GM21423 (cell line): ENCODE data around the gene BCL11B.

Source experiments
- ATAC-seq: cut with Tn5 transposase; IDR thresholded peaks from one replicate; pipeline ENCODE4 v1.9.1; 2021; ENCODE audit warnings: mild to moderate bottlenecking, moderate library complexity; ENCODE audit not compliant: unreplicated experiment

Gene BCL11B

DNA sequence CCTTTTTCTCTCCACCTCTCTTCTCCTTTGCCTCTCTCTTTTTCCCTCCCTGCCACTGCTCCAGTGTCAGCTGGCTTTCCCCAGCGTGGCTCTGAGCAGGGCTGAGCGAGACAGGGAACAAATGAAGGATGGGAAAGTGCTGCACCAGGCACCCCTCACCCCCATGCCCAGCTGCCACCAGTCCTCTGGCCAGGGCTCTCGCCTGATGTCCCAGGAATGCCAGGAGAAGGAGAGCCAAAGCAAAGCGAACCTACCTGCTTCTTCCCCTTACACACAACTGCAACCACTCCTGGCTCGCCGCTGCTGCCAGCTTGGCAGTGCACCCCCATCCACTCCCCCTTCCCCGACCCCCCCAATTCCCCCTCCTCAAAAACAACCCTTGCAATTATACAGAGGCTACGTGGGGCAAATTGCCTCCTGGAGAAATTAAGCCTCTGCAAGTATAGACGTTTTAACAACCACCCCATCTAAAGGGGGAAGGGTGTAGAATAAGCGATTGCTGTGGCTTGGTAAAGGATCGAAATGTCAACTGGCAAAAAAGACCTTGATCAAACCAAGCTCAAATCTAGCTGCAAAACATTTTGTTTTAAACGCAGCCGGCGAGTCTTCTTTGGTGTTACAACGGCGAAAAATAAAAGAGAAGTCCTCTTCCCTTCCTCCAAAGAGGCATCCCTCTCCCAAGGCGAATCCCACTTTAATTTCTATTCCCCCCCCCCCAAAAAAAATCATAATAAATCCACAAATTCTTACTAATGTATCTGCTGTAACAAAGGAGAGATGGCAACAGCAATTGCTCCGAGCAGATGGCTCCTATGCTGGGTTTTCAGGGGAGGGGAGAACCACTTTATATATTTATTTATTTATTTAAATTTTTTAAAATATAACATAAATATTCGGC lies 2.9 kb downstream of the BCL11B start:
- ATAC-seq: no peak

DNA sequence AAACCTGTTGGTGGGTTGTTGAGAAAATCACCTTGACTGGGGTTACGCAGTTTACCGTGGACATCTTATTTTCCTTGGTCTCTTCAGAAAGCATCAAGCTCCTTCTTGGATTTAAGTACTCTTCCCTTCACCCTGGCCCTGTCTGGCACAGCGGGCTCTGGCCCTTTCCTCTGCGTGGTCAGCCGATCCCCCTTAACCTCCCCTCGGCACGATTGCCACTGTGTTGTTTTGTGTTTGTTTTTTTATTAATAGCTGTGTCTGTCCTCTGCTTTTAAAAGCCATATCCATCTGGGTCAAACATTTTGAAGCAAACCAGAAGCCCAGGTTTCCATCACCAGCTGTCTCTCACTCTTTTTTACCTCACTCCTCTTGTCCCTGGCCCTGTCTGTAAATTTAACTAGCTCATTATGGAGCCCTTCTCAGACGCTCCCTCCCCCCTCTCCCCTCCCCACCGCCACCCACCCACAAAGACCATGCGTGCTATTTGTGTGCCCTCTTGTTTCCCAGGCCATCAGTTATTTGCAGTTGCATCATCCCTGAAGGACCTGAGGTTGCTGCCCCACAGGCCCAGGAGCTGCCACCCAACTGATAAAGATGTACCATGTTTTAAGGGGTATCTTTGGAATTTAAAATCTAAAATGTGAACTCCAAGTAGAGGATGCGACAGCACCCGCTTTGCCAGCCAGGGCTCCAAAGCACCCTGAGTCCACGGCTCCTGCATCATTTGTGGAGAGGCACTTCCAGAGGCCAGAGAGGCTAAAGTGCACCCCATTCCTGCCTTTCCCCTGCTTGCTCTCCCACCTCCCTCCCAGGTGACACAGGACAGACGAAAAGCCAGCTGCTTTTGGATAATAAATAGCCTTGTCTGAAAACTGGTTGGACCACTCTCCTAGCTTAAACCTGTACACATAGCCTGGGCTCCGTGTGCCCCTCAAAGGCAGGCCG lies 3.9 kb downstream of the BCL11B start:
- ATAC-seq: no peak

DNA sequence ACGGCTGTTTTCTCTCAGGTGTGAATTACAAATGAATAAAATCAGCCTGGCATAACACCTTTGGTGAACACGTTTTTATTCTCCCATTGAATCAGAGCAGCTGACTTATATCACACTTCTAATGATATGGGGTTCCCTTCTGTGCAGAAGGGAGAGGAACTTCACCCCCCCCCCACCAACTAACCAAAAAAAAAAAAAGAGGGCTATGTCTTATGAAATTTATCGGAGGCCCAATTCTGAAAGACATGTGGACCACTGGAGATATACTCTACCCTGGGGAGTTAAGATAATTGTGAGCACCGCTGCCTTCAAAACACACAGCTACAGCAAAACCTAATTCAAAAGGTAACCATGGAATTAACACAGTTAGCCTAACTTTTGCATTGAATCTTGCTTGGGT lies 4.6 kb downstream of the BCL11B start:
- no peak for ATAC-seq

DNA sequence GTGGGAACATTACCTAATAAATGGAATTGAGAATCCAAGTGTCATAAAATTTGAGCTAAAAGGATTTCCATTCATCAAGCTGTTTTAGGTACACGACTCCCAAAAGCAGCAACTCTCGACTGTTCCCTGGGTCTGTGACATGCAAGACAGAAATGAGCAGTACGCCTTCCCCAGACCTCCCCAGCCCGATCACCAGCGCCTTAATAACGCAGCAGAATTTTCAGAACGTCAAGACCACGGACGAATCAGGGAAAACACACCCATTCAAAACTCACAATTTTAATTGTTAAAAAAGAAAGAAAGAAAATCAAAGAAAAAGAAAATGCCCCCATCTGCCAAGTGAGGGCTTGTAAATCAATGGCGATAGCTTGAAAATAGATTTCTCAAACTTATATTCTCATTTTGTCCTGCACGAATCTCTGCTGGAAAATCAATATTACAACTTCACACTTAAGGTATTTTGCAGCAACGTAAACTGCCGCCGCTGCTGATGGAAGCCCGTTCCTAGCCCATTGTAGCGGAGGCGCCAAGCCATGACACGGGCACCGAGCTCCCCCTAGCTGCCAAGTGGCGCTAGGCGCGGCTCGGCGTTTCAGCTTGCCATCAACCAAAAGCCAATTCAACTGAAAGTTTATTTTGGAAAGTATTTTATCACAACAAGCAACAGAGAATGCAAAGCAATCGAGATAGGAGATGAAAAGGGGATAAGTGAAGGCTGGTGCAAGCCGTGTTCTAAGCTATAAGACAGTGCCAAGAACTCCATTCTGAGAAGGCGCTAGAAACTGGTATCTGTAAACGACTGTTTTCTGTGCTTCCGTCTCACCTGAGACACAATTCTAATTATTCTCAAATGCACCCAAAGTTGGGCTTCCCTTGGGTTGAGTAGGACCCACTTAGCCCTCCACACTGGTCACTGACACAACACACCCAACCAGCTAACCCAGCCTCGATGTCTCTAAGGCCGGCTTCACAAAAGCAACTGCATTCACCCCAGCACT lies 5.5 kb downstream of the BCL11B start:
- ATAC-seq: no peak

DNA sequence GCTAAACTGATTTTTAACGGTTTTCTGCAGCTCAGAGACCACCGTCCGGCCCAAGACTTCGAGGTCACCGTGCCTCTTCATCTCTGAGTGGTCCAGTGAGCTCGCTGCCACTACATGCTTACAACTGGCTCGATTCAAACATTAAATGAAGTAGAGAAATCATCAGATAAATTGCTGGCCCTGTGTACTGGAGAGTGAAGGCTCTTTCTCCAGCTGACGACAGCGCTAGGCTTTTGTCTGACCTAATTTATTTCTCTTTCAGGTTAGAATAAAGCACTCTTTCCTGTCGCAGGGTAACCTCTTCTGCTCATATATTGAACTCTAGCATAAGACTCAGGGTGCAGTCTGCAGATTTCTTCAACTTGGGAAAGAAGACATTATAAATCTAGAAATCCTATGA lies 6.4 kb downstream of the BCL11B start:
- ATAC-seq: no peak

DNA sequence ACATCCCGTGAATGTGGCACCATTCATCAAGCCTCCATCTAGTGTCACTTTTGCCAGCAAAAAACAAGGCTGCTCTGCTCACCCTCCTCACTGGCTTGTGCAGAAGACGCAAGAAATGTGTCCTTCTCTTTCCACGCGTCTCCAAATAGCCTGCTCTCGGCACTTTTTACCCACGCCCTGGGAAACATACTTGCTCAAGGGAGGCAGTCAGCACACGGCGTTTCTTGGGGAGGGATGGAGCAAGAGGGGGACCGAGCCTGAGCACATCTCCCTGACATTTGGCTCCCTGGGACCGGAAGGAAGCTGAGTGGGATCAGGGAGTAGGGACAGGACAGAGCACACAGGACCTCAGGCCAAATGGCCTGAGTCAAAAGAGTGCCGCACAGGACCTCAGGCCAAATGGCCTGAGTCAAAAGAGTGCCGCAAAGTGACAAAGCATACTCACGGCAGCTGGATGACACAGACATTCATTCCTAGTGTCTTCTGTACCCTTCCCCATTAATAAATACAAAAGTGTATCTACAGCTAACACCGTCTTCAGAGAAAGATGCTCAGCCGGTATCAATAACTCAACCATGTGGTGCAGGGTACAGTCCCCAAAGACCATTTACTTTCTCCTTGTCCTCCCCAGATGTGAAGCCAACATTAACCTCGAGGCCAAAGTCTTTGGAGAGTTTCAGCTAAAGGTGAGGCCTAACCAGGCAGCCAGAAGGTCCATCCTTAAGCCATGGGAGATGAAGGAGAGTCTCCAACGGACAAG lies 7.1 kb downstream of the BCL11B start:
- ATAC-seq: no peak

DNA sequence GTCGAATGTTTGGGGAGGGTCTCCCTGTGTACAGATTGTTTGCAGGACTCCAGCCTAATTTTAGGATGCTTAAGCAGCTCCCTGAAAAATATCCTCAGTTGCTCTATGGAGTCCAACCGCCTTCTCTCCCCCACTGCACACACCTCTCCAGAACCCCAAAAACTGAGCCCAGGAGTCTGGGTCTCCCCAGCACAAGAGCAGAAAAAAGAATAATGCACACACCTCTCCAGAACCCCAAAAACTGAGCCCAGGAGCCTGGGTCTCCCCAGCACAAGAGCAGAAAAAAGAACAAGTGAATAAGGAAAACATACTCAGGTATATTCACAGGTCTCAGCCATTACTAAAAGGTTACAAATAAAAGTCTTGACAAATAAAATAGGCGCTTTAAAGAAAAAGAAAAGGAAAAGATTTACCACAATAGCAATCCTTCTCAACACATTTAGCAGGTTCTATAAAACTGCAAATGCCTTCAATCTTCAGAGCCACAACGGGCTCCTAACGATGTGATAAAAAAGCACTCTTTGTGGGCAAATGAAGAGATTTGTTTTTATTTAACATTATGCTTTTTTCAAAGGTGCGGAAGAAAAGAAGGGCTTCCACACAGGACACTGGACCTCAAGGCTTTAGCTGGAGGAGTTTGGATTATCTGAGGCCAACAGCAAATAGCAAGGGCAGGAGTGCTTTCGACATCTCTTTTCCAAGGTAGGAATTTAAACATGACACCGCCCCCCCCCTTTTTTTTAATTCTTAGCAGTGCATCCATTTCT lies 8.2 kb downstream of the BCL11B start:
- ATAC-seq: no peak

DNA sequence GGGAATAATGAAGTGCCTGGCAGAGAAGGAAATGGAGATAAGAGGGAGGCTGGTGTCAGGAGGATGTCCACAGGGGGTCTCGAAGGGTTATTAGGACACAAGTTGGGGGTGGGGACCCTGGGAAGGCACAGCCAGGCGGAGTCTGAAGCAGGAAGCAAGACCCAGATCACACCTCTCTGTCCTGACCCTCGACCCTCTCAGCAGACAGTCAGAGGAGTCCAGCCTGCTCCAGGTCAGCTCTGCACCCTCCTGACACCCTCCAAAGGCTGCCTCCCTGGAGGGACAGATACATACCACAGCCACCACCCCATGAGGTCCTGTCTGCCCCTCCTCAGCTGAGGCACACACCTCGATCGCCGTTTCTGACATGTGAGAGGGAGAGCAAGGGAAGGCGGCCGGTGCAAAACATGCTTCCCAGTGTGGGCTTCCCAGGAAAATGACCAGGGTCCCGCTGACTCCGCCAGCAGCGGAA lies 9.0 kb downstream of the BCL11B start:
- no peak for ATAC-seq

DNA sequence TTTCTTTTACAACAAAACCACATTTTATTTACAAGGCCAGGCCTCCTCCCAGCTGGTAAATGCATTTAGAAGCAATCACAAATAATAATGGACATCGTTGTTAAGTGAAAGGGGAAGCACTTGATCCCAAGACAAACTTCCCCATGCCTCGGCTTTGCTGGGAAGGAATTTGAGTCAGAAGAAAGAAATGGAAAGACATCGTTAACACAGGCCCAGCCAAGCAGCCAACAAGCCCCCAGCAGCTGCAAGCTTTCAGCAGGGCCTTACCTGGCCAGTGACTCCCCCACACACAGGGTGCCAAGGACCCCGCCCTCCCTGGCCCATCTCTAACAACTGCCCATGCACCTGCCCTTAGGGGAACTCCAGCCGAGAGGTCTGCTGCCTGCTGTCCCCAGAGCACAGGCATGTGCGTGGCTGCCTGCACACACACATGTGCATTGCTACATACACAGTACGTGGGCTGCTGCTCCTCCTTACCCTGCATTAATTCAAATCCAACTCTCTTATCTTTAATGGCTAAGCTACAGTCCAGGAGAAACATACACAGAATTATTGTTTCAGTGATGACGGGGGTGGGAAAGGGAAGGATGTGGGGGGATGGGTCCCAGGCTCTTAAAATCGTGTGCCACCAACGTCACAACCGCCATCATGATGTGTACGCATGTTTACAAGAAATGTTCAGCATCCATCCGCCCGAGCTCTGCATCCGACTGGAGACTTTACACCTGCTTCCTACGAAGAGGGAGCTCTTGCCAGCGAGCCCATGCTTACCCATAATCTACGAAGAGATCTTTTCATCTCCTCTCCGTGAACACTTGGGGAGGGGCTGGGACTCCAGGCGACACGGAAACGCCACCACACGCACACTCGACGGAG lies 9.8 kb downstream of the BCL11B start:
- ATAC-seq: no peak

DNA sequence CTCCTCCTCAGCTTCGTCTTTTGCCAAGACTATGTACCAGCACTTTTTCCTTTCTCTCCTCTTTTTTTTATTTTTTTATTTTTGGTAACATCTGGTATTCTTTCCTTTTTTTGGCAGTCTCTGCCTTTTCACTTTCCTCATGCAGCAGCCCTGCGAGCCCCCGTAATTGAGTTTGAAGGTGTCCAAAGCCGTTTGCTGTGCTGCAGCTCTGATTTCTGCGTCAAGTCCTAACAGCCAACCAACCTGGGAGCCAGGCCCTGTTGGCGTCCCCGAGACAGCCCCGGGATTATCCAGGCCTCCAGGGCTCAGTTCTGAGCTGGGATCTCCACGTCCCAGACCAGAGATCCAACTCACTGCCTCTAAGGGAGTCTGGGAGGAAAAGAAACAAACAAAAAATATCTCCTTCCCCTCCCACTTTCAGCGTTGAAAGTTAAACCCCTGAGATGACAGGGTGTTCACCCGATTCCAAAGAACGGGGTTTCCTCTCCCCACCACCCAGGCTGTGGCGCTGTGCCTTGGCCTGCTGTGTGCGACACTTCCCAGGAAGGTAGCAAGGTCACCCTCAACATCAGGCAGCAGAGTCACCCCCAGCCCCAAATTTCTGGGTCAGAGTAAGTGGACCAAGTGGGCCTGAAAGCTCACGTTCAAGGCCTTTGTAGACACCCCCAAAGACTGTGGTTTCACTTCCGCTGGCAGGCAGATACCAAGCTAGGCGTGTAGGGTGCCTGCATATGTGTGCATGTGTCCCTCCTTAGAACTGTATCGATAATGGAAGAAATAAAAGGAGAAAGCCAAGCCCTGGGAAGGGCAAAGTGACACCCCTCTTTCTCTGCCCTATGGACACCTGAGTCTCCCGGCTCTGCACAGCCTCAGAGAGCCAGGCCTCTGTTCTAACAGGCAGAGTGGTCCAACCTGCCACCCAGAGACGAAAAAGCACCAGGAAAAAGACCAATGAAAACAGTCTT lies 11.1 kb downstream of the BCL11B start:
- no peak for ATAC-seq

DNA sequence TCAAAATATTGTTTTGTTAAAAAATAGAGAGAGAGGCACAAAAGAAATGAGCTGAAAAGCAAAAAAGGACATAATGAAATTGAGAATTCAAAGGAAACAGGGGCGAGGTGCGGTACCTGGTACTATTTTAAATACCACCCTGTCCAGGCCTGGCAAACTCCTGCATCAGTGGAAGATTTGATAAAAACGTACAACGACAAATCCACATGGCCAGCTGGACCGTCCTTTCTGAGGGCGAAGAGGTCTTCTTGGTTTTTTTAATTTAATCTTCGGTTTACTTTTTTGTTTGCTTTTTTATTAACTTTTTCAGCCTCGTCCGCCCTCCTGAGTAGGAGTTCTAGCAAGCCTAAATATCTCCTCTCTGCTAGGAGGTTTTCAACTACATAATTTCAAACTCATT lies 11.9 kb downstream of the BCL11B start:
- ATAC-seq: no peak

DNA sequence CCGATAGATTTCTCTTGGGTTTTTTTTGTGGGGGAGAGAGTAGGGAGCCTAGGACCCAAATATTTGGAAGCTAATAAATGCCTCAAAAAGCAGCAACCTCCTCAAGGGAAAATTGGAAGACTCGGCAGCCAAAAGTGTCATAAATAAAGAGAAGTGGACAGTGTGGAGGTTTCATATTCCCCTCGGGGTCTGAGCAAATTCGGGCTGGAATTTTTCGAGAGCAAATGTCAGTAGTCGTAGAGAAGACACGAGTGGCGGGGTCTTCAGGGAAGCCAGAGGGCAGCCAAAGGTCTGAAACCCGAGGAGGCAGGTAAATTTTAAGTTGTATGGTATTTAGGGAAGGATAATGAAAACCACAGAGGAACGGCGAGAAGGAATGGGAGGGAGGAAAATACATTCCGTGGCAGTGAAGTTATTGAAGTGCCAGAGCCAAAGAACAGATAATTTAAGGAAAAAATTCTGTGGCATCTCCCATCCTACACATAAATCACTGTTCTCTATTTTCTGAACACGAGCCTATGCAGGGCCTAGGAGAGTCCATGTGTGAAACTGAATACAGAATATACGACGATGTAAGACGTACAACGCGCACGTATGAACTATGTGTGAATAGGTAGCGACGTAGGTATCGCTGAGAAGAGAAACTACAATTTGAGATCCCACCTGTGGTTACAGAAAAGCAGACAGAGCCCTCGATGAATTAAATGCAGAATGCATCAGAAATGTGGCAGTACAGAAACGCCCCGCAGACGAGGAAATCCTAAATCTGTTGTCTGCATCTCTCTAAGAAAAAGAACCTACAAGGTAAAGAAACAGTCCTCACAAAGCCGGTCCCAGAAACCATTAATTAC lies 12.9 kb downstream of the BCL11B start:
- ATAC-seq: no peak

DNA sequence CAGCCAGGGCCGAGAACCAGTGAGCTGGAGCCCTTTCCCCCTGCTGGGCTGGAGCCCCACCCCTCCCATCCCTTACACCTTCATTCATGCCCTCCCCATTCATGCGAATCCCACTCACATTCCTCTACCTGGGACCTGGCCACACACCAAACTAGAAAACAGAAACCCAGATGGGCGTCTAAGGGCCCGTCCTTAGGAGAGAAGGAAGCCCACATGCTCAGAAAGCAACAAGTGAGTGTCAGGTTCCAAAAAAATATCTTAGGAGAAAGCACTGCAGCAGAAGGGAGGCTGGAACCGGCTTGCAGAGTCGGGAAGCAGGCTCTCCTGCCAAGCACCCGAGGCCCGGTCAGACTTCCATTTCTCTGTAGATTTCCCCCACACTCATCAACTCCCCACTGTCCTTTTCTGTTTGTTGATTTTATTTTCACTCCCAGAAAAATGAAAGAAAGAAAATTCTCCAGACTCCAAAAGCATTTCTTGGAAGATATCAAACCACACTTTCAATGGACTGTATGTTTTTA lies 13.6 kb downstream of the BCL11B start:
- no peak for ATAC-seq

DNA sequence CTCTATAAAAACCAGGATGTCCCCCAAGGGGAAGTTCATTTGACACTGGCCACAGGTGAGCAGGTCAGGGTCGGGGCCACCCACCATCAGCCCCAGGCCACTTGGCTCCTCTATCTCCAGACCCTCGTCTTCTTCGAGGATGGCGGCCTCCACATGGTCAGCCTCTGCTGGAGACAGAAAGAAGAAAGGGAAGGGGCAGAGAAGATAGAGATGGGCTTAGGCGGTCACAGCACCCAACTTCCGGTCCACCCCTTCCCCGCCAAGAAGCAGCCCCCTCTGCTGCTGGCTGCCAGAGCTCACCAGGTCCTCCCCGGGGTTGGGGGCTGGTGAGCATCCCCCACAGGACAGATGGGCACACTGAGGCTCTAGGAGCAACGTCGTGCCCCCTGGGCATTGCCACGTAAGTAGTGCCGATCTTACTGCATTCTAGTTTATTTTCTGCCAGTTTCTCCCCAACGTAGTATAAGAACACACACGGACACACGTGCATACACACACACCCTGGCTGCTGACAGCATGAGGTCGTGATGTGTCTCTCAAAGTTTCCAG lies 14.2 kb downstream of the BCL11B start:
- no peak for ATAC-seq

DNA sequence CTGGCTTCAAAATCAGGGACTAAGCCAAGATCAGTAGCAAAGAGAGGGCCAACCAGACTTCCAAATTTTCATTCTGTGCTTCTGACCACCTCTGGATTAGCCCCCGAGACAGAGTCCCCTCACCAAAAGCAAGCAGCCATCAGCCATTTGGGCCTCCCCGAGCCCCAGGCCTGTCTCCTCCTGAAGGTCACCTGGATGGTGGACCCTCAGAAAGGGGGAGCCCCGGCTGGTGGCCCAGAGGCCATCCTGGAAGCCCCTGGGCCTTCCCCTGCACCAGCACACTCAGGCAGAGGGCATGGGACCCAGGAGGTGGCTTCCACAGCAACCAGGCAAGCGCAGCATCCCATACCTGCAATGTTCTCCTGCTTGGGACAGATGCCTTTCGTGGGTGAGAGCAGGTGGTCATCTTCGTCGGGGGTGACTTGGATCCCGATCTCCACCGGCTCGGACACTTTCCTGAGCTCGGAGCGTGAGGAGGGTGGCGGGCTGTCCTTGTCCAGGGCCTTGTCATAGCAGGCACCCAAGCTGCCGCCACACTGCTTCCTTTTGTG lies 14.8 kb downstream of the BCL11B start:
- no peak for ATAC-seq
